ENCODE data around the gene FAXDC2.
A peak's percentile ranks its signal among the peaks of the same experiment; 100 is the strongest.

FAXDC2 gene

DNA sequence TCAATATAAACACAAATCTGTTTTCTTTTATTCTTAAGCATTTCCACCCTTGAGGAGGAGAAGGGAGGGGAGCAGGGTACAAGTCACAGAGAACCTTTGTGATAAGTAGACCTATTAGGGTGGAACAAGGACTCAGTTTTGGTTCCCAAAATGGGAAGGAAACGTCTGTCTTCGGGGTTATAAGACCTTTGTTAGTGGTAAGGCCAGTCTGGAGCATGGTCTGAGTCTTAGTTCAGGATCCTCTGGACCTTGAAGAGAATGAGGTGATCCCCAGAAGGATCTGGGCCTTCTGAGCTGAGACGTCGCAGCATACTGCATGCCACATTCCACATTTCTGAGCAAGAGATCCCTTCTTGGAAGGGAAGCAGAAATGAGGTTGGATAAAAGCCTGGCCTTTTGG, 37.2 kb downstream of the FAXDC2 start:
- peak overlapping the region; percentile 5 for H3K27ac ChIP-seq (ENCODE audit: low read length)
- no peak overlapping the region for H3K4me3 ChIP-seq (ENCODE audit: low read depth in 1 of 2, low read length in 2 of 2)
- peaks cover 55 to 64% of the 10 kb centered on the region in 2 donors for H3K36me3 ChIP-seq (ENCODE audit: control insufficient read depth in 1 of 2, insufficient read depth in 2 of 2, low read length in 2 of 2)

DNA sequence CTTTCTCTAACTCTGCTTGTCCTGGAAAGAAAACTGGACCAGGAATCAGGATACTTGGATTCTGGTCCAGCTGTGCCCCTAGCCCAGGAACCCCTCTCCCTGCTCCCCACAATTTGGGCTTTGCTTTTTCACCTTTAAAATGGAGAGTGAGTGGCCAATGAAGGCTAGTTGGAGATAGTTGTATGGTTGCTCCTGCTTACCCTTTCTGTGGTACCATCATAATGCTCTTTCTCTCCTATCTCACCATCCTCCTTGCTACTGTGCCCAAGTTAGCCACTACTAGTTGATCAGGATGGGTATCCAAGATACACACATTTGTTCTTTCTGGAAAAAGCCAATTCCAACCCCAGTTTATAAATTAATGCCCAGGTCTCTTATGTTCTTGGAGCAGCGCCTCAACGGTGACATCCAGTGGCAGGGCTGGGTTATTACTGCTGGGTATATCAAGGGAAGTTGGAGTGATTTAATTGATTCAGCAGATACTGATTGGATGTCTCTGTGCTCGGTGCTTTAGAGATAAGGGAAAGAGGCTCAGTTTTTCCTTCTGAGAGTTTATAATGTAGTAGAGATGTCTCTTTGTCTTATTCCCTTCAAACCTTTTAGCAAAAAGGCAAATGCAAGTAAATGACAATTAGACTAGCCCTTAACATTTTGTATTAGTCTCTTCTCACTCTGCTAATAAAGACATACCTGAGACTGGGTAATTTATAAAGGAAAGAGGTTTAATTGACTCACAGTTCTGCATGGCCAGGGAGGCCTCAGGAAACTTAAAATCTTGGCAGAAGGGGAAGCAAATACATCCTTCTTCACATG, 38.5 kb downstream of the FAXDC2 start:
- Histone ChIP-seq H3K36me3 (ENCODE audit: control insufficient read depth in 1 of 2, insufficient read depth in 2 of 2, low read length in 2 of 2) (peaks cover 60 to 73% of the 10 kb centered on the region in 2 donors), H3K4me1 (ENCODE audit: control insufficient read depth in 1 of 2, insufficient read depth in 2 of 2, low read length in 2 of 2) (peaks cover 0 to 5% of the 10 kb centered on the region in 2 donors), H3K27ac (ENCODE audit: low read length) (no peak overlapping the region), H3K4me3 (ENCODE audit: low read depth in 1 of 2, low read length in 2 of 2) (no peak overlapping the region), H3K27me3 (ENCODE audit: low read depth, low read length) (no peaks in the 10 kb centered on the region), H3K9me3 (ENCODE audit: control insufficient read depth in 1 of 2, low read length in 2 of 2) (no peaks in the 10 kb centered on the region)

More for the DNA sequence above, 37.2 kb downstream of the FAXDC2 start:
- Histone ChIP-seq H3K27me3 (ENCODE audit: low read depth, low read length) (no peaks in the 10 kb centered on the region), H3K9me3 (ENCODE audit: control insufficient read depth in 1 of 2, low read length in 2 of 2) (no peaks in the 10 kb centered on the region), H3K4me1 (ENCODE audit: control insufficient read depth in 1 of 2, insufficient read depth in 2 of 2, low read length in 2 of 2) (peaks cover 0 to 5% of the 10 kb centered on the region in 2 donors)

DNA sequence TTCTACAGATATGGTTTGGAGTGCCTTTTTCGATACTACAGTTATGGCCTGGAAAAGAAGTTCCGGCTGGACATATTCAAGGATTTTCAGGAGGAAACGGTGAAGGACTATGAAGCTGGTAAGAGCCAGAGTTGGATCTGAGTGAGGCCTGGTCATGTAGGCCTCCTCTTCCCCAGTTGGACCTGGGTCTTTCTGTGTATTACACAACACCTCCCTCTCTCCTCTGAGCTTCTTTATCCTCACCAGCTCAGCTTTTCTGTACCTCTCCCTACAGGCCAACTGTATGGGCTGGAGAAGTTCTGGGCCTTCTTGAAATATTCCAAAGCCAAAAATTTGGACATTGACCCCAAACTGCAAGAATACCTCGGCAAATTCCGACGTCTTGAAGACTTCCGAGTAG, 39.2 kb downstream of the FAXDC2 start:
- H3K27ac ChIP-seq (ENCODE audit: low read length): no peak overlapping the region
- H3K4me3 ChIP-seq (ENCODE audit: low read depth in 1 of 2, low read length in 2 of 2): no peak overlapping the region
- peaks cover 61 to 74% of the 10 kb centered on the region in 2 donors for H3K36me3 ChIP-seq (ENCODE audit: control insufficient read depth in 1 of 2, insufficient read depth in 2 of 2, low read length in 2 of 2)
- no peaks in the 10 kb centered on the region for H3K9me3 ChIP-seq (ENCODE audit: control insufficient read depth in 1 of 2, low read length in 2 of 2)
- no peaks in the 10 kb centered on the region for H3K27me3 ChIP-seq (ENCODE audit: low read depth, low read length)
- H3K4me1 ChIP-seq (ENCODE audit: control insufficient read depth in 1 of 2, insufficient read depth in 2 of 2, low read length in 2 of 2): peaks cover 0 to 5% of the 10 kb centered on the region in 2 donors

DNA sequence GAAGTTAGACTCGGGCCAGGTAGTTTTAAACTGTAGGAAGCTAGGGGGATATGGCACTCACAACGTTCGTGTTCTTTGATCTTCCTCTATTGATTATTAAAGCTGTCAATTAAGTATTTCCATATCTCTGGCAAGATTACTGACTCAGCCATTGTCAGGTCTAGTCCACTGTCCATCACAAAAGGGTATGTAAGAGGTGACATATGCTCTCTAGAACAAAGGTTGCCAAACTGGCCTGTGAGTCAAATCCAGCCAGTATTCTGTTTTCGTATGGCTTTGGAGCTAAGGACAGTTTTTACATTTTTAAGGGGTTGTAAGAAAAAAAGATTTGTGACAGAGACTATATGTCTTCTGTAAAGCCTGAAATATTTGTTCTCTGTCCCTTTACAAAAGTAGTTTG, 44.2 kb downstream of the FAXDC2 start:
- no peak overlapping the region for H3K4me3 ChIP-seq (ENCODE audit: low read depth in 1 of 2, low read length in 2 of 2)
- H3K36me3 ChIP-seq (ENCODE audit: control insufficient read depth in 1 of 2, insufficient read depth in 2 of 2, low read length in 2 of 2): peaks cover 74 to 84% of the 10 kb centered on the region in 2 donors
- no peaks in the 10 kb centered on the region for H3K4me1 ChIP-seq (ENCODE audit: control insufficient read depth in 1 of 2, insufficient read depth in 2 of 2, low read length in 2 of 2)
- no peaks in the 10 kb centered on the region for H3K9me3 ChIP-seq (ENCODE audit: control insufficient read depth in 1 of 2, low read length in 2 of 2)
- H3K27me3 ChIP-seq (ENCODE audit: low read depth, low read length): no peaks in the 10 kb centered on the region
- no peak overlapping the region for H3K27ac ChIP-seq (ENCODE audit: low read length)

DNA sequence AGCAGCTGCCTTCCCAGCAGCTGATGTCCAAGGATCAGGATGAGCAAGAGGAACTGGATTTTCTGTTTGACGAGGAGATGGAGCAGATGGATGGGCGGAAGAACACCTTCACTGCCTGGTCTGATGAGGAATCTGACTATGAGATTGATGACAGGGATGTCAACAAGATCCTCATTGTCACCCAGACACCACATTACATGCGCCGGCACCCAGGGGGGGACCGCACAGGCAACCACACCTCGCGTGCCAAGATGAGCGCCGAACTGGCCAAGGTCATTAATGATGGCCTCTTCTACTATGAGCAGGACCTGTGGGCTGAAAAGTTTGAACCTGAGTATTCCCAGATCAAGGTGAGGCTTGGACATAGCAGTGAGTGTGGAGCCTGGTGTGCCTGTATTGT, 48.4 kb downstream of the FAXDC2 start:
- Histone ChIP-seq H3K27me3 (ENCODE audit: low read depth, low read length) (no peaks in the 10 kb centered on the region), H3K9me3 (ENCODE audit: control insufficient read depth in 1 of 2, low read length in 2 of 2) (no peaks in the 10 kb centered on the region), H3K4me3 (ENCODE audit: low read depth in 1 of 2, low read length in 2 of 2) (no peak overlapping the region), H3K4me1 (ENCODE audit: control insufficient read depth in 1 of 2, insufficient read depth in 2 of 2, low read length in 2 of 2) (peaks cover 0 to 3% of the 10 kb centered on the region in 2 donors), H3K36me3 (ENCODE audit: control insufficient read depth in 1 of 2, insufficient read depth in 2 of 2, low read length in 2 of 2) (peaks cover 75 to 84% of the 10 kb centered on the region in 2 donors), H3K27ac (ENCODE audit: low read length) (no peak overlapping the region)

DNA sequence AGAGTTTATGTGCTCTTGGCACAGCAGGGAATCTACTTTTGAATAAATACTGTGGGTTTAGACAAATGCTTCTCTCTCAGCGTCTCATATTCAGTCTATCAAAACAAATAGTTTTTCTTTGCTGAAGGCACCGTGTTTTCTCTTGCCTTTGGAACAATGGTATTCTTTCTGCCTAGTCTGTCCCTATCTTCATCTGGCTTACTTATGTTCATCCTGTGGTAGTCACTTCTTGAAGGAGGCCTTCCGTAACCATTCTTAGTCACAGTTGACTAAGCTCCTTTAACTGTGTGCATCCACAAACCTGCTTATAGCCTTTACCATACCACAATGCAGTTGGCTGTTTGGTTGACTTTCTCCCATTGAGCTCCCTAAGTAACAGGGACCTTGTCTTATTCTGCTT, 49.3 kb downstream of the FAXDC2 start:
- no peaks in the 10 kb centered on the region for H3K27me3 ChIP-seq (ENCODE audit: low read depth, low read length)
- no peak overlapping the region for H3K27ac ChIP-seq (ENCODE audit: low read length)
- H3K4me3 ChIP-seq (ENCODE audit: low read depth in 1 of 2, low read length in 2 of 2): no peak overlapping the region
- H3K36me3 ChIP-seq (ENCODE audit: control insufficient read depth in 1 of 2, insufficient read depth in 2 of 2, low read length in 2 of 2): peaks cover 72 to 82% of the 10 kb centered on the region in 2 donors
- H3K4me1 ChIP-seq (ENCODE audit: control insufficient read depth in 1 of 2, insufficient read depth in 2 of 2, low read length in 2 of 2): peaks cover 0 to 3% of the 10 kb centered on the region in 2 donors
- H3K9me3 ChIP-seq (ENCODE audit: control insufficient read depth in 1 of 2, low read length in 2 of 2): no peaks in the 10 kb centered on the region

DNA sequence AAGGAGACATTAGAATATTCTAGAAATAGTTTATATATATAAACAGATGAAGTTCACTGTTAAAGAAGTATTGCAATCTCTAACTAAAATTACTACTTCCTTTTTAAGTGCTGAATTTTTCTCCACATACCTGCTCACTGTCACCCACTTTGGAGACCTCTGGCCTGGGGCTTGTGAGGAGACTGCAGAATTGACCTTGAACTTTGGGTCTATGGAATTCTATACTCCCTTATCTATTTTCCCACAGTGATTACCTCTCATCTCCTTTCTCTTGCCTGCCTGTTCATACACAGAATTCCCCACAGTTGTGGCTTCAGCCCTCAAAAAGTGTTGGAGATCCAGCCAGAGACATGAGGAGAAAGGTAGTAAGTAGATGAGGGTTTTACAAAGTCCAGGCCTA, 49.8 kb downstream of the FAXDC2 start:
- H3K36me3 ChIP-seq (ENCODE audit: control insufficient read depth in 1 of 2, insufficient read depth in 2 of 2, low read length in 2 of 2): peaks cover 68 to 77% of the 10 kb centered on the region in 2 donors
- H3K9me3 ChIP-seq (ENCODE audit: control insufficient read depth in 1 of 2, low read length in 2 of 2): no peaks in the 10 kb centered on the region
- no peaks in the 10 kb centered on the region for H3K27me3 ChIP-seq (ENCODE audit: low read depth, low read length)
- no peak overlapping the region for H3K4me3 ChIP-seq (ENCODE audit: low read depth in 1 of 2, low read length in 2 of 2)
- H3K4me1 ChIP-seq (ENCODE audit: control insufficient read depth in 1 of 2, insufficient read depth in 2 of 2, low read length in 2 of 2): peaks cover 0 to 3% of the 10 kb centered on the region in 2 donors
- no peak overlapping the region for H3K27ac ChIP-seq (ENCODE audit: low read length)

DNA sequence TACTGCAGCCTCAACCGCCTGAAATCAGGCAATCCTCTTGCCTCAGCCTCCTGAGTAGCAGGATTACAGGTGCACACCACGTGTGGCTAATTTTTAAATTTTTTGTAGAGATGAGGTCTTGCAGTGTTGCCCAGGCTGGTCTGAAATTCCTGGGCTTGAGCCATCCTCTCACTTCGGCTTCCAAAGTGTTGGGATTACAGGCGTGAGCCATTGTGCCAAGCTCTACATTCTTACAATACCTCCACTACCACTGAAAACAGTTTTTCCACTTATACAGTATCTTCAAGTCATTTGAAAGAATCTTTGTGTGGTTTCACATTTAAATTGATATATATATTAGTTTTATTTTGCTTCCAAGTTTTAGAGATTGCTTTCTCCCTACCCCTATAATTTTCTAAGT, 52.6 kb downstream of the FAXDC2 start:
- H3K9me3 ChIP-seq (ENCODE audit: control insufficient read depth in 1 of 2, low read length in 2 of 2): no peaks in the 10 kb centered on the region
- H3K27ac ChIP-seq (ENCODE audit: low read length): no peak overlapping the region
- H3K27me3 ChIP-seq (ENCODE audit: low read depth, low read length): no peaks in the 10 kb centered on the region
- H3K4me1 ChIP-seq (ENCODE audit: control insufficient read depth in 1 of 2, insufficient read depth in 2 of 2, low read length in 2 of 2): peaks cover 0 to 3% of the 10 kb centered on the region in 2 donors
- H3K36me3 ChIP-seq (ENCODE audit: control insufficient read depth in 1 of 2, insufficient read depth in 2 of 2, low read length in 2 of 2): peaks cover 58 to 73% of the 10 kb centered on the region in 2 donors
- no peak overlapping the region for H3K4me3 ChIP-seq (ENCODE audit: low read depth in 1 of 2, low read length in 2 of 2)

DNA sequence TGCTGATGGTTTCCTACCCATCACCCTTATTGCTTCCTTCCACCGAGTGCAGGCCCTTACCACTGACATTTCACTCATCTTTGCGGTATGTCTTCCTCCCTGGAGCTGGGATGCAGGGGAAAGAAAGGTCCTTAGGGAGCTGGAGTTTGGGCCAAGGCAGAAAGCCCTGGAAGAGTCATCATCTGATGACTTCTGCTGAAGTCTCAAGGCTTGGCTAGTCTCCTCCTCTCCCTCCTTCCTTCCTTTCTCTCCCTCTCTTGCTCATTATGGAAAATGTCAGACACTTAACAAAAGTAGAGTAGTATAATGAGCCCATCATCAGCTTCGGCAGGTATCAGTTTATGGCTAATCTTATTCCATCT, 55.2 kb downstream of the FAXDC2 start:
- no peaks in the 10 kb centered on the region for H3K9me3 ChIP-seq (ENCODE audit: control insufficient read depth in 1 of 2, low read length in 2 of 2)
- H3K36me3 ChIP-seq (ENCODE audit: control insufficient read depth in 1 of 2, insufficient read depth in 2 of 2, low read length in 2 of 2): peaks cover 49 to 63% of the 10 kb centered on the region in 2 donors
- H3K27ac ChIP-seq (ENCODE audit: low read length): no peak overlapping the region
- peaks cover 0 to 3% of the 10 kb centered on the region in 2 donors for H3K4me1 ChIP-seq (ENCODE audit: control insufficient read depth in 1 of 2, insufficient read depth in 2 of 2, low read length in 2 of 2)
- no peak overlapping the region for H3K4me3 ChIP-seq (ENCODE audit: low read depth in 1 of 2, low read length in 2 of 2)
- no peaks in the 10 kb centered on the region for H3K27me3 ChIP-seq (ENCODE audit: low read depth, low read length)

DNA sequence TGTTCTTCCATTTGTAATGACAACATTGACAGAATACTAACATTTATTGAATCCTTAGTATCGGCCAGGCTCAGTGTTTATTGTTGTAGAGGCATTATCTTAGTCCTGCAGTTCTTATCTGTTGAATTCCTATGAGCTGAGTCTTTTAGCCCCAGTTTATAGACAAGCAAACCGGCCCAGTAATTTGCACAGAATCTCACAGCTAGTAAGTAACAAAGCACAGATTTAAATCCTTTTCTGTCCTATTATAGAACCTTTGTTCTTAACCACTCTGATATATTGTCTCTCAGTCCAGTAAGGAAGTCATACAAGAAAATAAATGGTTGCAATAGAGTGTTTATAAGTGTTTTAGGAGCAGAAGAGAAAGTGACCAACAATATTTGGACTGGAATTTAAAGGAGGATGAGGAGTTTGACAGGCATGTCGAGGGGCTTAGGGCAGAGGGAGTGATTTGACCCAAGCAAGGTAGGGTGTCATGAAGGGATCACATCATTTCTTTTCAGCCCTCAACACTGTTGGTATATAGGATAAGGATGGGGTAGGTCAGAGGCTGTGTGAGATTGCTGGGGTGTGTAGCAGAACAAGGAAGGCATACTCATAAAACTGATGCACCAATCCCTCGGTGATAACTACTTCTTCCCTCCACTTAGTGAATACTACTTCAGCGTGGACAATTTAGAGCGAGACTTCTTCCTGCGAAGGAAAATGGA, 55.7 kb downstream of the FAXDC2 start:
- peaks cover 0 to 3% of the 10 kb centered on the region in 2 donors for H3K4me1 ChIP-seq (ENCODE audit: control insufficient read depth in 1 of 2, insufficient read depth in 2 of 2, low read length in 2 of 2)
- no peaks in the 10 kb centered on the region for H3K27me3 ChIP-seq (ENCODE audit: low read depth, low read length)
- no peak overlapping the region for H3K4me3 ChIP-seq (ENCODE audit: low read depth in 1 of 2, low read length in 2 of 2)
- H3K9me3 ChIP-seq (ENCODE audit: control insufficient read depth in 1 of 2, low read length in 2 of 2): no peaks in the 10 kb centered on the region
- no peak overlapping the region for H3K27ac ChIP-seq (ENCODE audit: low read length)
- H3K36me3 ChIP-seq (ENCODE audit: control insufficient read depth in 1 of 2, insufficient read depth in 2 of 2, low read length in 2 of 2): peaks cover 48 to 57% of the 10 kb centered on the region in 2 donors

DNA sequence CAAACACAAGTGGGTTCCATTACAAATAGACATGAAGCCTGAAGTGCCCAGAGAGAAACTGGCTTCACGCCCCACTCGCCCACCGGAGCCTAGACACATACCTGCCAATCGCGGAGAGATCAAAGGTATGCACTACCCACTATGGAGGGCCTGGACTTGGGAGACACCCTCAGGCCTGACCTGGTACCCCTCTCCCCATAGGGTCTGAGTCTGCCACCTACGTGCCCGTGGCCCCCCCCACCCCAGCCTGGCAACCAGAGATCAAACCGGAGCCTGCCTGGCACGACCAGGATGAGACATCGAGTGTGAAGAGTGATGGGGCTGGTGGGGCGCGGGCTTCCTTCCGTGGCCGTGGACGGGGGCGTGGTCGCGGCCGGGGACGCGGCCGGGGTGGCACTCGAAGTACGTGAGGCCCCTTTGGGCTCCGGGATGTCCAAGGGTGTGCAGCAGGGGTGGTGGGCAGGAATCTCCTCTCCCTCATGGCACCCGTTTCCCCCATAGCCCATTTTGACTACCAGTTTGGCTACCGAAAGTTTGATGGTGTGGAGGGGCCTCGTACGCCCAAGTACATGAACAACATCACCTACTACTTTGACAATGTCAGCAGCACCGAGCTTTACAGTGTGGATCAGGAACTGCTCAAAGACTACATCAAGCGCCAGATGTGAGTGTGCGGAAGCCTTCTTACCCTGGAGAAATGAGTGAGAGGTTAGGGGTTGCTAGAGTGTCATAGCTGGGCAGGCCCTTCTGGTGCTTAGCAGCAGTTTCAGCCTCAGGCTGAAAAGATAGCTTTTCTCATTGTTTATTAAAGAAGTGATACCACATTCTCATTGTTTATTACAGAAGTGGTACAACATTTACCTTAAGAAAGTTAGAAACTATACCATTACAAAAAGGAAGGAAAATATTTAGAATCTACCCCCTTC, 56.5 kb downstream of the FAXDC2 start:
- H3K4me1 ChIP-seq (ENCODE audit: control insufficient read depth in 1 of 2, insufficient read depth in 2 of 2, low read length in 2 of 2): peaks cover 0 to 3% of the 10 kb centered on the region in 2 donors
- no peaks in the 10 kb centered on the region for H3K27me3 ChIP-seq (ENCODE audit: low read depth, low read length)
- H3K36me3 ChIP-seq (ENCODE audit: control insufficient read depth in 1 of 2, insufficient read depth in 2 of 2, low read length in 2 of 2): peaks cover 42 to 50% of the 10 kb centered on the region in 2 donors
- H3K9me3 ChIP-seq (ENCODE audit: control insufficient read depth in 1 of 2, low read length in 2 of 2): no peaks in the 10 kb centered on the region
- H3K27ac ChIP-seq (ENCODE audit: low read length): no peak overlapping the region
- H3K4me3 ChIP-seq (ENCODE audit: low read depth in 1 of 2, low read length in 2 of 2): no peak overlapping the region

All from muscle layer of duodenum (tissue), 2 donors.